Trophoblast cell (in vitro differentiated cells and primary cell): ENCODE measurements around the gene MYO16.

Experiments used
- DNase-seq, 2 donors: peaks; one replicate each; pipeline ENCODE4 v3.0.0-alpha.2; 2016
- H2AFZ ChIP-seq: 2 replicates; pipeline ENCODE4 v1.6.1; 2013; ENCODE audit warnings: low read length, moderate library complexity, mild to moderate bottlenecking; ENCODE audit not compliant: insufficient read depth, poor library complexity
- H2AK5ac ChIP-seq: 2 replicates; pipeline ENCODE4 v1.6.1; 2013; ENCODE audit warnings: mild to moderate bottlenecking, low read length
- H2BK120ac ChIP-seq: 2 replicates; pipeline ENCODE4 v1.6.1; 2013; ENCODE audit warnings: low read length, mild to moderate bottlenecking, moderate library complexity; ENCODE audit not compliant: insufficient read depth, poor library complexity
- H2BK12ac ChIP-seq: 2 replicates; pipeline ENCODE4 v1.6.1; 2013; ENCODE audit warnings: mild to moderate bottlenecking, low read length, moderate library complexity
- H2BK5ac ChIP-seq: 2 replicates; pipeline ENCODE4 v1.6.1; 2013; ENCODE audit warnings: low read length, low read depth, moderate library complexity, mild to moderate bottlenecking; ENCODE audit not compliant: poor library complexity
- H3K14ac ChIP-seq: 2 replicates; pipeline ENCODE4 v1.6.1; 2013; ENCODE audit warnings: mild to moderate bottlenecking, low read length
- H3K18ac ChIP-seq: 2 replicates; pipeline ENCODE4 v1.6.1; 2013; ENCODE audit warnings: mild to moderate bottlenecking, low read length
- H3K23ac ChIP-seq: 2 replicates; pipeline ENCODE4 v1.6.1; 2013; ENCODE audit warnings: low read length
- H3K27ac ChIP-seq: 2 replicates; pipeline ENCODE4 v1.5.1; 2013; ENCODE audit warnings: low read depth, mild to moderate bottlenecking, inconsistent platforms, low read length, moderate library complexity
- H3K27me3 ChIP-seq: 2 replicates; pipeline ENCODE4 v1.6.1; 2013; ENCODE audit warnings: inconsistent platforms, mild to moderate bottlenecking, low read length, moderate library complexity; ENCODE audit not compliant: insufficient read depth
- H3K36me3 ChIP-seq, 2 experiments: 1 replicate in 1 of 2; 2 replicates in 1 of 2; pipeline ENCODE4 v1.6.1; 2013; ENCODE audit warnings: low read length in 2 of 2, mild to moderate bottlenecking in 2 of 2, moderate library complexity in 1 of 2; ENCODE audit not compliant: insufficient read depth in 2 of 2, control insufficient read depth in 1 of 2
- H3K4ac ChIP-seq: 2 replicates; pipeline ENCODE4 v1.6.1; 2013; ENCODE audit warnings: low read depth, mild to moderate bottlenecking, low read length, moderate library complexity
- H3K4me1 ChIP-seq, 2 experiments: 1 replicate in 1 of 2; 2 replicates in 1 of 2; pipeline ENCODE4 v1.6.1; 2013; ENCODE audit warnings: low read length in 2 of 2, mild to moderate bottlenecking in 2 of 2, moderate library complexity in 1 of 2; ENCODE audit not compliant: insufficient read depth in 2 of 2, control insufficient read depth in 1 of 2
- H3K4me2 ChIP-seq: 2 replicates; pipeline ENCODE4 v1.6.1; 2013; ENCODE audit warnings: inconsistent platforms, mild to moderate bottlenecking, low read length, moderate library complexity
- H3K4me3 ChIP-seq: 2 replicates; pipeline ENCODE4 v1.5.1; 2013; ENCODE audit warnings: mild to moderate bottlenecking, low read depth, low read length, inconsistent platforms
- H3K79me1 ChIP-seq: one replicate; pipeline ENCODE4 v1.6.1; 2013; ENCODE audit warnings: low read length
- H3K79me2 ChIP-seq: 2 replicates; pipeline ENCODE4 v1.6.1; 2013; ENCODE audit warnings: low read length, mild to moderate bottlenecking; ENCODE audit not compliant: control insufficient read depth, insufficient read depth, poor library complexity
- H3K9ac ChIP-seq: 2 replicates; pipeline ENCODE4 v1.6.1; 2013; ENCODE audit warnings: mild to moderate bottlenecking, low read length
- H3K9me3 ChIP-seq: 2 replicates; pipeline ENCODE4 v1.6.1; 2013; ENCODE audit warnings: low read depth, mild to moderate bottlenecking, control low read depth, inconsistent platforms, low read length; ENCODE audit not compliant: insufficient read depth
- H4K12ac ChIP-seq: 2 replicates; pipeline ENCODE4 v1.6.1; 2013; ENCODE audit warnings: low read depth, mild to moderate bottlenecking, low read length, moderate library complexity
- H4K8ac ChIP-seq: 2 replicates; pipeline ENCODE4 v1.6.1; 2013; ENCODE audit warnings: low read depth, mild to moderate bottlenecking, low read length, moderate library complexity
- H4K91ac ChIP-seq: one replicate; pipeline ENCODE4 v1.6.1; 2013; ENCODE audit warnings: low read depth, mild to moderate bottlenecking, low read length, moderate library complexity
- WGBS: extraction: QIAGEN DNeasy Blood & Tissue Kit; methylation state at CpG from one replicate; pipeline ENCODE4 v1.1.7; 2013; ENCODE audit warnings: missing lambda C conversion rate; ENCODE audit not compliant: insufficient read length, insufficient coverage; ENCODE audit errors: extremely low coverage; 5-methylcytosine and 5-hydroxymethylcytosine counted together

The MYO16 gene

GRCh38 chr13:109113427-109113826 lies 484.0 kb downstream of the MYO16 start:
- no peak overlapping the region for H3K23ac ChIP-seq
- no peak overlapping the region for H4K91ac ChIP-seq
- H3K14ac ChIP-seq: no peak overlapping the region
- no peaks in the 10 kb centered on the region for H3K79me1 ChIP-seq
- H3K4me3 ChIP-seq: no peak overlapping the region
- H4K12ac ChIP-seq: no peak overlapping the region
- DNase-seq: no peak
- no peaks in the 10 kb centered on the region for H3K9me3 ChIP-seq
- no peak overlapping the region for H3K27ac ChIP-seq
- no peaks in the 10 kb centered on the region for H3K79me2 ChIP-seq
- no peak overlapping the region for H3K4me2 ChIP-seq
- H3K9ac ChIP-seq: no peak overlapping the region
- H3K27me3 ChIP-seq: no peaks in the 10 kb centered on the region
- no peak overlapping the region for H2BK120ac ChIP-seq
- no peak overlapping the region for H2BK12ac ChIP-seq
- H2AK5ac ChIP-seq: no peak overlapping the region
- H2BK5ac ChIP-seq: no peak overlapping the region
- no peak overlapping the region for H4K8ac ChIP-seq
- no peak overlapping the region for H2AFZ ChIP-seq
- no peak overlapping the region for H3K4ac ChIP-seq
- H3K4me1 ChIP-seq: no peaks in the 10 kb centered on the region
- WGBS: no CpG with 5 or more reads among the region's 3 CpGs
- H3K18ac ChIP-seq: no peak overlapping the region
- no peaks in the 10 kb centered on the region for H3K36me3 ChIP-seq

- Histone ChIP-seq H2BK5ac (no peak overlapping the region), H4K91ac (no peak overlapping the region), H3K27me3 (no peaks in the 10 kb centered on the region), H3K9me3 (no peaks in the 10 kb centered on the region), H2AFZ (no peak overlapping the region), H3K4me2 (no peak overlapping the region), H4K8ac (no peak overlapping the region), H4K12ac (no peak overlapping the region), H3K4me3 (no peak overlapping the region), H3K14ac (no peak overlapping the region), H3K36me3 (no peaks in the 10 kb centered on the region), H3K9ac (no peak overlapping the region), H2BK120ac (no peak overlapping the region), H2BK12ac (no peak overlapping the region), H2AK5ac (no peak overlapping the region), H3K27ac (no peak overlapping the region), H3K4me1 (no peaks in the 10 kb centered on the region), H3K79me2 (no peaks in the 10 kb centered on the region), H3K4ac (no peak overlapping the region), H3K79me1 (no peaks in the 10 kb centered on the region), H3K18ac (no peak overlapping the region), H3K23ac (no peak overlapping the region)
- DNase-seq: no peak
- no CpG with 5 or more reads among the region's 5 CpGs for WGBS
These were observed 484.8 kb downstream of the MYO16 start for GRCh38 chr13:109114162-109114561.

GRCh38 chr13:109114991-109115390 lies 485.6 kb downstream of the MYO16 start:
- Histone ChIP-seq H3K14ac (no peak overlapping the region), H2BK5ac (no peak overlapping the region), H4K8ac (no peak overlapping the region), H3K9me3 (no peaks in the 10 kb centered on the region), H3K4ac (no peak overlapping the region), H3K36me3 (no peaks in the 10 kb centered on the region), H2BK120ac (no peak overlapping the region), H3K18ac (no peak overlapping the region), H3K4me1 (no peaks in the 10 kb centered on the region), H3K27me3 (no peaks in the 10 kb centered on the region), H4K91ac (no peak overlapping the region), H4K12ac (no peak overlapping the region), H2AK5ac (no peak overlapping the region), H3K9ac (no peak overlapping the region), H2BK12ac (no peak overlapping the region), H3K4me2 (no peak overlapping the region), H2AFZ (no peak overlapping the region), H3K4me3 (no peak overlapping the region), H3K79me2 (no peaks in the 10 kb centered on the region), H3K23ac (no peak overlapping the region), H3K79me1 (no peaks in the 10 kb centered on the region), H3K27ac (no peak overlapping the region)
- no peak for DNase-seq
- WGBS: no CpG with 5 or more reads among the region's 2 CpGs

GRCh38 chr13:109118521-109118920 lies 489.1 kb downstream of the MYO16 start:
- no CpG with 5 or more reads among the region's 1 CpG for WGBS
- no peak overlapping the region for H3K14ac ChIP-seq
- DNase-seq: no peak
- H3K79me2 ChIP-seq: no peaks in the 10 kb centered on the region
- H2AFZ ChIP-seq: no peak overlapping the region
- no peaks in the 10 kb centered on the region for H3K27me3 ChIP-seq
- H3K4me2 ChIP-seq: no peak overlapping the region
- H3K27ac ChIP-seq: no peak overlapping the region
- no peak overlapping the region for H2BK120ac ChIP-seq
- no peaks in the 10 kb centered on the region for H3K36me3 ChIP-seq
- H3K9ac ChIP-seq: no peak overlapping the region
- H4K91ac ChIP-seq: no peak overlapping the region
- H3K23ac ChIP-seq: no peak overlapping the region
- H2AK5ac ChIP-seq: no peak overlapping the region
- no peaks in the 10 kb centered on the region for H3K79me1 ChIP-seq
- no peak overlapping the region for H3K4me3 ChIP-seq
- no peak overlapping the region for H3K18ac ChIP-seq
- no peak overlapping the region for H4K8ac ChIP-seq
- H3K4ac ChIP-seq: no peak overlapping the region
- H4K12ac ChIP-seq: no peak overlapping the region
- no peaks in the 10 kb centered on the region for H3K9me3 ChIP-seq
- H2BK12ac ChIP-seq: no peak overlapping the region
- H3K4me1 ChIP-seq: no peaks in the 10 kb centered on the region
- H2BK5ac ChIP-seq: no peak overlapping the region
